HUDEP-2 (cell line): Measurements from ENCODE around the gene GNG7.
"Not testable (repeated sequence)": the region's sequence is repeated elsewhere in the genome, so short reads cannot be mapped to it uniquely, and the experiment has no call there.

ENCODE experiments used
- DNase-seq, 76 experiments: peaks; one replicate each; lab custom pipeline; 2025; ENCODE audit not compliant: unreplicated experiment in 76 of 76; lab: John Stamatoyannopoulos, UW

Gene GNG7

DNA sequence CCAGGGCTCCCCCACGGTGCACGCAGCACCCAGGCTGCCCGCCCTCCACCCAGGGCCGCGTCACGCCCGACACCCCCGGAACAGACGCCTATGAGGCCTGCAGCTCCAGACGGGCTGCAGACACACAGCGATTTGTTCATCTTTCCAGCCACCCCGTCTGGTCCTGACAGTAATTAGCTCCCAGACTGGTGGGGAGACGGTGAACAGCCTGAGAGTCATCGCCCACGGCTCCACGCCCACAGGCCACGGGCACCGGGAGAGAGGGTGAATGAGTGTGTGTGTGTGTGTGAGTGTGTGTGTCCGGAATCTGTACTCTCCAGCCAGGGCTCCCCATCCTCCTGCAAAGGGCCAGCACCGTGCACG, 208.4 kb downstream of the GNG7 start:
- no peak for DNase-seq

GRCh38 chr19:2493448-2493847, 209.0 kb downstream of the GNG7 start:
- not testable (repeated sequence) for DNase-seq

DNA sequence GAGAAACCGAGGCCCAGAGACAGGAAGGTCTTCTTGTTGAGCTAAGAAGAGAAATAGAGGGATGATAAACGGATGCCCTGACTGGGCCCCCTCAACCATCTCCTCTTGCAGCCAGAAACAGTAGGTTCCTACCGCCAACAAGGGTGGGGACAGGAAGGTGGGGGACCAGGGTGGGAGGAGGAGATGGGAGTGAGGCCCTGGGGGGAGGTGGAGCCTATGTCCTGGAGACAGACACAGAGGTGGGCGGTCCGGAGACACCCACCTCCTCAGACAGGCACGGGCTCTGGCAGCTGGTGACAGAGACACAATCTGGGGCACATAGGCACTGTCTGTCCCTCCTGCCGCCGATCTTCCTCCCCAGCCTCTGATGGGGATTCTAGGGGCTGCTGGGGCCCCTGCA, 209.6 kb downstream of the GNG7 start:
- no peak for DNase-seq

- no peak for DNase-seq
Measured at GRCh38 chr19:2491130-2491801, 211.2 kb downstream of the GNG7 start.

DNA sequence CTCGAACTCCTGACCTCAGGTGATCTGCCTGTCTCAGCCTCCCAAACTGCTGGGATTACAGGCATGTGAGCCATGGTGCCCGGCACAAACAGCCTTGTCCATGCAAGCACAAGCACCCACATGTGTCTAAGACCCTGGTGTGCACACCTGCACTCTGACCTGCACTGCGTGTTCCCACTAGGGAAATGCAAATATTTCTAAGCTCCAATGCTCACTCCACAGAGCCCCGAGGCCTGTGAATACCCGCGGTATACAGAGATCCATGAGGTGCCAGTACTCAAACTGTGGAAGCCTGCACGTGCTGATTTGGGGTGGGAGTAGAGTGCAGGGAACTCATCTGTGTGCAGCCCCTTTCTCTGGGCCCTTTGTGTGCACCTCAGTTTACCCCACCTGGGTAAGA, 211.8 kb downstream of the GNG7 start:
- DNase-seq = no peak

DNA sequence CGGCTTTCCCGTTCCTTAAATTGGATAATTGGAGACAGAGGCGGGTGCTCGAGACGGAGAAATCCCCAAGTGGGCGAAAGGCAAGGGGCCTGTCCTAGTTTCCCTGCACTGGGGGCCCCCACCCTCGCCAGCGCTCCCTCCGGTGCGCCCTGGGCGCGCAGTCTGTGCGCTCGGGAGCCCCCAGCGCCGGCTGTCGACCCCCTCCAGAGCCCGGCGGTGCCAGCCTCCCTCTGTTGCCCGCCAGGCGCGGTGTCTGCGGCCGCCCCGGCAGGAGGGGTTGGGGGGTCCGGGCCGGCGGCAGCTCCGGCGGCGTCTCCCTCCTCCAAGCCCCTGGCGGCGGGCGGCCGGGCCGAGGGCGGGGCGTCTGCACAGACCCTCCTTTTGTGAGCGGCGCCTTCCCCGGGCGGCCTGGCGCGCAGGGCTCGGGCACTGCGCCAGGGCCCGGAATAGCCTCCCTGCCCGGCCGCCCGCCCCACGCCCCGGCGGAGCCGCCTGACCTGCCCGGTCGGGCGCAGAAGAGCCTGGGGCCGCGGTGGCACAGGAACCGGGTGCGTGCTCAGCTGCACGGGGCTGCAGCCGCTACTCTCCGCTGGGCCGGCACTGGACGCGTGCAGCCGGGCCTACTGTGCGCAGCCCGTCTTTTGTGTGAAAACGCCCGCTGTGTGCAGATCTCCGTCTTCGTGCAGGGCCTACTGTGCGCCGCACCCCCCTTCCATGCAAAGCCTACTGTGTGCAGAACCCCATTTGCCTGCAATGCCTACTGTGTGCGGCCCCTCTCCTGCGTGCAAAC, 213.4 kb downstream of the GNG7 start:
- DNase-seq = peak in 4 of 76 experiments; percentile 10 to 26 (median 17)

DNA sequence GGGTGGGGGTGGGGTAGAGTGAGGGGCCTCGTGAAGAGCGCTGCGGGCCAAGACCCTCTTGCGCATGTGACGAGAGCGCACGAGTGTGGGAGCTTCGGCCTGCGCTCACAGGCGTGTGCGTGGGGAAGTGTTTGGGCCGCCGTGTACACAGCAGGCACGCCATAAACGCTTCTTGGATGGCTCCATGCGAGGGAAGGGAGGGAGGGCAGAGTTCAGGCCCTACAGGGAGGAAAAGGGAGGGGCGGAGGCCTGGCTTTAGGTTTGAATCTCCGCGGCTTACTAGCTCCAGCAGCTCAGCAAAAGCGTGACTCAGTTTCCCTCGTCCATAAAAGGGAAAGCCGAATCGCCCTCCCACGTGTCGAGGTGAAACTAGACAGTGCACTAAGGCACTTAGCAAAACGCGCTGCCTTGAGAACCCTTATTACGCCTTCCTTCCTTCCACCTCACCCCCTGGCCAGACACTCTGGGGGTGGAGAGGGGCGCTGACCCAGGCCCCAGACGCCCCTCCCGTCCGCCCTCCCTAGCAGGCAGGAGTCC, 214.0 kb downstream of the GNG7 start:
- DNase-seq = no peak

- peak in 5 of 76 experiments; percentile 16 to 21 (median 18) for DNase-seq
Measured at GRCh38 chr19:2487842-2488241, 214.7 kb downstream of the GNG7 start.

- no peak for DNase-seq
Measured at GRCh38 chr19:2487090-2487489, 215.4 kb downstream of the GNG7 start.

DNA sequence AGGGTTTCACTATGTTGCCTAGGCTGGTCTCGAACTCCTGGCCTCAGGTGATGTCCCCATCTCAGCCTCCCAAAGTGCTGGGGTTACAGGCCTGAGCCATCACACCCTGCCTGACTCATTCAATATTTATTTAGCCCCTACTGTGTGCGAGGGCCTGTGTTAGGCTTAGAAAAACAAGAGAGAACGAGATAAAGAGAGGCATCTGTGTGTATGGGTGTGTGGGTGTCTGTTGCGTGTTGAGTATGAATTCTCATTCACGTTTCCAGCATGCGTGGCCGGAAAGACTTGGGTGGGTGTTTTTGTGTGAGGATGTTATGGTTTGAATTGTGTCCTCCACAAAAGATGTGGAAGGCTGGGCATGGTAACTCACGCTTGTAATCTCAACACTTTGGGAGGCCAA, 217.1 kb downstream of the GNG7 start:
- no peak for DNase-seq

DNA sequence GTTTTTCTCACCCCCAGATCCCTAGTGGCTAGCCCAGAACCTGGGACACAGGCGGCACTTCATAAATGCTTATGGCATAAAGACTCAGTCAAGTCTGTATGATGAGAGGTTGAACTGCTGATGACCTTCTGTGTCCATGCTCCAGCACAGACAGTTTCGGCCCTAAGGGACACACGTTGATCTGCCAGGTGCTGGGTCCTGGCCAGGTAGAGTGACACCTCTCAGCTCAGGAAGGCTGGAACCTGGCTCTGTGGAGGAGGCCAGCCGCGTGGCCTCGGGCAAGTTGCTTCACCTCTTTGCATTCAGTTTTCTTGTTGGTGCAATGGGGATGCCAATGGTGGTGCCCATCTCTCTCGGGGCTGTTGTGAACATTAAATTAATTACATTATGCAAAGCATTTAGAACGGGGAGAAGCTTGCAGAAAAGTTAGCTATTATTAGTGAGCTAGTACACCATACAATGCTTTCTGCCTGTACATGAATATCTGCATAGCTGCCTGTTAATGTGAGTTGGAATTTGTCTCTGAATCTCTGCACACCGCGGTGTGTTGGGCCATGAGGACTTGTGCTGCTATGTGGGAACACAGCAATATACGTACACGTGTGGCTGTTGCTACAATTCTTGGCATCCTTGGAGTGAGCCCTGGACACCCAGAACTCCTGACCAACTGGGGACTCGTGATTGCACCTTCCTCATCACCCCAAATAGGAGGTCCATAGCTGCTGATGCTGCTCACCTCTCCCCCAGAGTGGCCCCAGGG, 218.1 kb downstream of the GNG7 start:
- no peak for DNase-seq

DNA sequence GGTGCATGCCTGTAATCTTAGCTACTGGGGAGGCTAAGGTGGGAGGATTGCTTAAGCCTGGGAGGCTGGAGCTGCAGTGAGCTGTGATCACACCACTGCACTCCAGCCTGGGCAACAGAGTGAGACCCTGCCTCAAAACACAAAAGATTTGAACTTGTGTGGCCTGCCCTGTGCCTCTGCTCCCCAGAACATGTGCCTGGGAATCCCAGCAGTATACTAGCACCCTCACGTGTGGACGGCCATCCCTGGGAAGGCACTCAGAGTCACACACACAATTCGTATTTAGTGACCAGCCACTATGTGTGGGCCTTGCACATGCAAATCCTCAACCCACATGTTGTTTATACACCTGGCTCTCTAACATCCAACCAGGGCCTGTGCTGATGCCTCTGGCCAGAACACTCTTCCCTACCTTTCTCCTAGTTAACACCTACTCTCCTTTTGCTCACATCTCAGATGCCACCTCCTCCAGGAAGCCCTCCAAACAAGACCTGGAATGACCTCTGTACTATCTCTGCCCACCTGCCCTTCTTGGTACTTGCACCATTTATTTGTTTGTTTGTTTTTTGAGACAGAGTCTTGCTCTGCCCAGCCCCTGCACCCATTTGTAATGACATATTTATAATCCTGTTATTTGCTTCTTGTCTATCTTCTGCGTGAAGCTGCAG, 218.9 kb downstream of the GNG7 start:
- no peak for DNase-seq

- DNase-seq = no peak
Measured at GRCh38 chr19:2483084-2483483, 219.4 kb downstream of the GNG7 start.

GRCh38 chr19:2482354-2483038, 220.0 kb downstream of the GNG7 start:
- no peak for DNase-seq

DNA sequence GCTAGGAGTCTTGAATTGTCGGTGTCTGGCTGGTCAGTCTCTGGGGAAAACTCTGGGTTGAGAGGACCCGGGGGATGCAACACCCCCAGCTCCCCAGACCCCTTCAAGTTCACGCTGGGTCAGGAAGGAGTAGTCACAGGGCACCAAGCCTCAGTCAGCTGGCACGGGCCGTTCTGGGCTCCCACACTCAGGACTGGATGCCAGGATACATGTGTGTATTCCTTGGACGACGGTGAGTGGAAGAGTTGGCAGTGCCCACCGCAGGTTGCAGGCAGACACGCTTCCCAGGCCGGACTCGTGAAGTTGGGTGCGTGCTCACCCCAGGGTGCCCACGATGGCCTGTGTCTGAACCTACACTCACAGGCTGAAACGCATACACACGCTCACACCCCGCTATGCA, 221.0 kb downstream of the GNG7 start:
- DNase-seq = no peak

GRCh38 chr19:2479556-2480194, 222.8 kb downstream of the GNG7 start:
- DNase-seq = no peak

- DNase-seq = peak in 1 of 76 experiments; percentile 10
Measured at GRCh38 chr19:2478756-2479555, 223.5 kb downstream of the GNG7 start.

- no peak for DNase-seq
Measured at GRCh38 chr19:2478278-2478755, 224.2 kb downstream of the GNG7 start.

DNA sequence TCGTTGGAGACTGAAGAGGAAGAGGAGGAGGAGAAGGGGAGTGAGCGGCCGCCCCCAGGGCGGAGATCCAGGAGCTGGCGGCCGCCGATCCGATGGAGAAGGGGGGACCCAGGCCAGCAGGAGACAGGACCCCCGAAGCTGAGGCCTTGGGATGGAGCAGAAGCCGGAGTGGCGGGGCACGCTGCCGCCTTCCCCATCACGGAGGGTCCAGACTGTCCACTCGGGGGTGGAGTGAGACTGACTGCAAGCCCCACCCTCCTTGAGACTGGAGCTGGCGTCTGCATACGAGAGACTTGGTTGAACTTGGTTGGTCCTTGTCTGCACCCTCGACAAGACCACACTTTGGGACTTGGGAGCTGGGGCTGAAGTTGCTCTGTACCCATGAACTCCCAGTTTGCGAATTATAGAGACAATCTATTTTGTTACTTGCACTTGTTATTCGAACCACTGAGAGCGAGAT, 224.7 kb downstream of the GNG7 start:
- DNase-seq = no peak
